PC-9 (cell line): Measurements from ENCODE around the gene DPH1.

Experiments
- CTCF ChIP-seq: fragments of 200-600 bp; sonication (generic); conservative IDR thresholded peaks from 2 replicates; pipeline ENCODE4 v1.6.1; 2017; ENCODE audit warnings: mixed run types, antibody characterized with exemption, mild to moderate bottlenecking, moderate library complexity
- EZH2 ChIP-seq: fragments of 200-600 bp; sonication (generic); IDR thresholded peaks from 2 replicates; pipeline ENCODE4 v1.8.0; 2017; ENCODE audit warnings: antibody characterized with exemption, low read depth

GRCh38 chr17:2025622-2026309, 4.2 kb upstream of the DPH1 start:
- TF ChIP-seq CTCF: peak; percentile 82
- TF ChIP-seq EZH2: peak; percentile 75; the same call in 1 of the 2 replicates
